A549 (cell line): ENCODE measurements around the gene MXI1. TPM values are rescaled to one million over a fixed set of nuclear protein-coding genes. Genes with fewer than 3 reads are reported as not detected.
"Not testable (repeated sequence)": the region's sequence is repeated elsewhere in the genome, so short reads cannot be mapped to it uniquely, and the experiment has no call there.

Source experiments
- ATAC-seq, 2 experiments: fragments of 200-7000 bp in 1 of 2; fragments of >200 bp in 1 of 2; cut with Nextera tagmentation in 1 of 2; cut with Tn5 transposase in 1 of 2; 3 replicates each; pipeline versions ENCODE4 v1.8.0 to v1.9.1; 2018 to 2020; ENCODE audit warnings: mild to moderate bottlenecking in 1 of 2, moderate library complexity in 1 of 2
- CTCF ChIA-PET: fragments of 300-600 bp; sonication (Branson Sonifier 250); formaldehyde crosslinking; extraction: SDS; loops from one replicate; lab custom pipeline; 2021; ENCODE audit warnings: antibody characterized with exemption, inconsistent platforms; lab: Yijun Ruan, JAX
- POLR2A ChIA-PET: fragments of 350-600 bp; formaldehyde crosslinking; extraction: SDS; loops from one replicate; lab custom pipeline; 2021; ENCODE audit warnings: antibody characterized with exemption, inconsistent platforms; lab: Yijun Ruan, JAX
- DNase-seq, 2 experiments: peaks; one replicate each; pipeline versions ENCODE4 v3.0.0 to v3.0.0-alpha.2; 2011 to 2016; ENCODE audit warnings: low read depth in 1 of 2, low spot score in 1 of 2
- FAIRE-seq: peaks from 2 replicates; lab custom pipeline; 2011; peaks lifted over from hg19 to GRCh38; lab: Jason Lieb, UNC
- H3K27ac ChIP-seq, 2 experiments: fragments of >200 bp; sonication (Bioruptor Twin); formaldehyde crosslinking; 3 replicates each; pipeline ENCODE4 v1.5.1; 2016 to 2017
- H3K4me1 ChIP-seq: fragments of >200 bp; sonication (Bioruptor Twin); formaldehyde crosslinking; 3 replicates; pipeline ENCODE4 v1.6.1; 2016
- H3K4me2 ChIP-seq: fragments of >200 bp; sonication (Bioruptor Twin); formaldehyde crosslinking; 3 replicates; pipeline ENCODE4 v1.6.1; 2016
- H3K4me3 ChIP-seq: fragments of >200 bp; sonication (Bioruptor Twin); formaldehyde crosslinking; 3 replicates; pipeline ENCODE4 v1.5.1; 2016
- H3K9me3 ChIP-seq: fragments of >200 bp; sonication (Bioruptor Twin); formaldehyde crosslinking; 3 replicates; pipeline ENCODE4 v1.6.1; 2016
- CBX2 ChIP-seq: fragments of 200-600 bp; sonication (generic); IDR thresholded peaks from 2 replicates; pipeline ENCODE4 v1.6.1; 2016; ENCODE audit warnings: low read depth, mild to moderate bottlenecking, borderline replicate concordance
- CHD4 ChIP-seq: fragments of 200-600 bp; sonication (generic); IDR thresholded peaks from 2 replicates; pipeline ENCODE4 v1.6.1; 2016; ENCODE audit warnings: antibody characterized with exemption, mild to moderate bottlenecking, borderline replicate concordance
- EHMT2 ChIP-seq: fragments of 200-600 bp; sonication (generic); IDR thresholded peaks from 2 replicates; pipeline ENCODE4 v1.6.1; 2016; ENCODE audit warnings: antibody characterized with exemption, low read depth, mild to moderate bottlenecking, moderate library complexity
- EP300 ChIP-seq, 2 experiments: fragments of >200 bp; sonication (Bioruptor Twin); formaldehyde crosslinking; IDR thresholded peaks; 2 replicates in 1 of 2; 3 replicates in 1 of 2; pipeline ENCODE4 v1.6.1; 2016 to 2017
- FOXS1 ChIP-seq: fragments of 250-450 bp; sonication (Bioruptor Pico); IDR thresholded peaks from 2 replicates; pipeline ENCODE4 v1.5.0; 2020; ENCODE audit warnings: mild to moderate bottlenecking, moderate library complexity
- HDAC2 ChIP-seq: fragments of 200-600 bp; sonication (generic); IDR thresholded peaks from 2 replicates; pipeline ENCODE4 v1.6.1; 2016
- HOXA7 ChIP-seq: fragments of 250-450 bp; sonication (Bioruptor Pico); IDR thresholded peaks from 2 replicates; pipeline ENCODE4 v1.5.0; 2020; ENCODE audit warnings: mild to moderate bottlenecking, moderate library complexity
- JUN ChIP-seq, 2 experiments: fragments of >200 bp; sonication (Bioruptor Twin); formaldehyde crosslinking; IDR thresholded peaks; 2 replicates in 1 of 2; 3 replicates in 1 of 2; pipeline ENCODE4 v1.6.1; 2016 to 2017
- KDM1A ChIP-seq: fragments of 200-600 bp; sonication (generic); IDR thresholded peaks from 2 replicates; pipeline ENCODE4 v1.6.1; 2016; ENCODE audit warnings: low read depth, mild to moderate bottlenecking
- MAZ ChIP-seq: fragments of 150-350 bp; IDR thresholded peaks from 2 replicates; pipeline ENCODE4 v1.6.1; 2014; ENCODE audit warnings: antibody characterized with exemption, low read depth, low read length, borderline replicate concordance
- NFE2L2 ChIP-seq: fragments of 150-350 bp; conservative IDR thresholded peaks from 2 replicates; pipeline ENCODE4 v1.6.1; 2014; ENCODE audit warnings: low read length
- NR3C1 ChIP-seq: fragments of >200 bp; sonication (Bioruptor Twin); formaldehyde crosslinking; IDR thresholded peaks from 3 replicates; pipeline ENCODE4 v1.6.1; 2017
- PHF8 ChIP-seq: fragments of 200-600 bp; sonication (generic); IDR thresholded peaks from 2 replicates; pipeline ENCODE4 v1.6.1; 2016; ENCODE audit warnings: low read depth, mild to moderate bottlenecking, antibody characterized with exemption, moderate library complexity, borderline replicate concordance
- RFX5 ChIP-seq: fragments of 450-650 bp; IDR thresholded peaks from 2 replicates; pipeline ENCODE4 v1.7.1; 2014; ENCODE audit warnings: antibody characterized with exemption, mild to moderate bottlenecking, moderate library complexity
- RNF2 ChIP-seq: fragments of 200-600 bp; sonication (generic); IDR thresholded peaks from 2 replicates; pipeline ENCODE4 v1.6.1; 2016; ENCODE audit warnings: low read depth, mild to moderate bottlenecking, antibody characterized with exemption, moderate library complexity, borderline replicate concordance
- SREBF2 ChIP-seq: fragments of 450-650 bp; IDR thresholded peaks from 2 replicates; pipeline ENCODE4 v1.6.1; 2014; ENCODE audit warnings: mild to moderate bottlenecking, moderate library complexity
- ZNF302 ChIP-seq: fragments of 250-450 bp; sonication (Bioruptor Pico); IDR thresholded peaks from 2 replicates; pipeline ENCODE4 v1.9.0; 2021; ENCODE audit warnings: inconsistent platforms, mild to moderate bottlenecking, moderate library complexity
- WGBS: methylation state at CpG from one replicate; pipeline ENCODE4 v1.1.6; 2017; ENCODE audit errors: missing lambda C conversion rate; 5-methylcytosine and 5-hydroxymethylcytosine counted together
- polyA plus RNA-seq, 4 experiments: library from polyadenylated mRNA; depleted of rRNA in 3 of 4; stranded (reverse); fragments of >200 nt; fragmentation: RNase III in 1 of 4; extraction: RNeasy Plus Mini Kit Qiagen cat#74134 plus additional on column Dnase treatment in 1 of 4; gene quantifications; 2 replicates in 3 of 4; 3 replicates in 1 of 4; pipeline ENCODE4 v1.2.3, GENCODE V29; 2011 to 2017
- TF ChIP-seq, protein P1 (sequence below): IDR thresholded peaks from 2 replicates; pipeline ENCODE4 v1.6.1; 2012; ENCODE audit warnings: low read depth, borderline replicate concordance
- TF ChIP-seq, protein P2 (sequence below): fragments of >200 bp; sonication (Bioruptor Twin); formaldehyde crosslinking; IDR thresholded peaks from 3 replicates; pipeline ENCODE4 v1.5.1; 2016
- TF ChIP-seq, protein P3 (sequence below): fragments of 200-600 bp; sonication (generic); IDR thresholded peaks from 2 replicates; pipeline ENCODE4 v1.6.1; 2016; ENCODE audit warnings: antibody characterized with exemption, mild to moderate bottlenecking, moderate library complexity
- TF ChIP-seq, protein P4 (sequence below): fragments of 250-450 bp; sonication (Bioruptor Pico); IDR thresholded peaks from 2 replicates; pipeline ENCODE4 v1.5.0; 2020; ENCODE audit warnings: low read depth, mild to moderate bottlenecking, moderate library complexity

The MXI1 gene
- polyA plus RNA-seq, 2 of the 4 experiments (the other 2 are of a cell fraction), result 7.1 to 15.7 TPM

DNA sequence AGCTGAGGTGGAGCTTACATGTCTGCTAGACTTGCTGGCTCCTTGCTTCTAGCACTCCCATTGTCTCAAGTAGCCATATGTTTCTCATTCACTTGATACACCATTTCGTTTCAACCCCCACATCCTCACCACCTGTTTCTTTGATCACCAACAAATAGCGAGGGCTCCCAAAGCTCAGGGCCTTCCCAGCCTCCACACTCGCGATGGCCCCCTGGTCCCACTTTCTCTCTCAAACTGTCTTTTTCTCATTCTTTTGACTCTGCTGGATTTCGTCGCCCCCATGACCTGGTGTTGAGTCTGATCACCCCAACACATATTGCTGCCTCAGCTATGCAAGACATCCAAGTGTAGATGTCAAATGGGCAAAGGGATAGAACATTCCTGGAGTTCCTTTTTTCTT lies 123.3 kb downstream of the MXI1 start:
- H3K4me3 ChIP-seq, result no peak overlapping the region
- 87% methylated on average over 6 of the region's 6 CpGs for WGBS
- ChIA-PET POLR2A (no interaction called here), CTCF (interaction anchor here (1.0 kb wide), 1 partner anchor 24 kb away, joined by 3 read pairs; no protein-coding TSS in a partner anchor)
- peak overlapping the region in 1 of 2 experiments; percentile 44; a peak in 2 of 6 replicates for H3K27ac ChIP-seq
- peaks cover 21% of the 10 kb centered on the region for H3K4me1 ChIP-seq
- ATAC-seq, result no peak
- TF ChIP-seq, protein P1, sequence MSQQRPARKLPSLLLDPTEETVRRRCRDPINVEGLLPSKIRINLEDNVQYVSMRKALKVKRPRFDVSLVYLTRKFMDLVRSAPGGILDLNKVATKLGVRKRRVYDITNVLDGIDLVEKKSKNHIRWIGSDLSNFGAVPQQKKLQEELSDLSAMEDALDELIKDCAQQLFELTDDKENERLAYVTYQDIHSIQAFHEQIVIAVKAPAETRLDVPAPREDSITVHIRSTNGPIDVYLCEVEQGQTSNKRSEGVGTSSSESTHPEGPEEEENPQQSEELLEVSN, result no peak
- TF ChIP-seq NFE2L2 (no peak), RNF2 (no peak)
- H3K4me2 ChIP-seq, result no peak overlapping the region
- H3K9me3 ChIP-seq, result peaks cover 6% of the 10 kb centered on the region; the same call in 2 of the 3 replicates
- DNase-seq, result no peak
- FAIRE-seq, result no peak

DNA sequence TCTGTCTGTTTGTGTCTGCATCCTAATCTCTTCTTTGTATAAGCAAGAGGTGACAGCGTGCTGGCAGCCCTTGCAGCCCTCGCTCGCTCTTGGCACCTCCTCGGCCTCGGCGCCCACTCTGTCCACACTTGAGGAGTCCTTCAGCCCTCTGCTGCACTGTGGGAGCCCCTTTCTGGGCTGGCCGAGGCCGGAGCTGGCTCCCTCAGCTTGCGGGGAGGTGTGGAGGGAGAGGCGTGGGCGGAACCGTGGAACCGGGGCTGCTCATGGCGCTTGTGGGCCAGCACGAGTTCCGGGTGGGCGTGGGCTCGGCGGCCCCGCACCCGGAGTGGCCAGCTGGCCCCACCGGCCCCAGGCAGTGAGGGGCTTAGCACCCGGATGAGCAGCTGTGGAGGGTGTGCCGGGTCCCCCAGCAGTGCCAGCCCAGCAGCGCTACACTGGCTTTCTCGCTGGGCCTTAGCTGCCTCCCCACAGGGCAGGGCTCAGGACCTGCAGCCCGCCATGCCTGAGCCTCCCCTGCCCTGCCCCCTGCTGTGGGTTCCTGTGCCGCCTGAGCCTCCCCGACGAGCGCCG lies 123.9 kb downstream of the MXI1 start:
- H3K9me3 ChIP-seq, H3K4me3 ChIP-seq, ATAC-seq, FAIRE-seq, DNase-seq, H3K4me2 ChIP-seq, POLR2A ChIA-PET: not testable (repeated sequence)
- peak overlapping the region in 1 of 2 experiments; percentile 44; a peak in 2 of 6 replicates for H3K27ac ChIP-seq
- 96% methylated on average over 25 of the region's 32 CpGs for WGBS
- CTCF ChIA-PET, result interaction anchor here (0.8 to 1.6 kb wide), 5 partner anchors 18 to 215 kb away, joined by 3 to 4 read pairs (median 3); no protein-coding TSS in a partner anchor
- peaks cover 28% of the 10 kb centered on the region for H3K4me1 ChIP-seq

DNA sequence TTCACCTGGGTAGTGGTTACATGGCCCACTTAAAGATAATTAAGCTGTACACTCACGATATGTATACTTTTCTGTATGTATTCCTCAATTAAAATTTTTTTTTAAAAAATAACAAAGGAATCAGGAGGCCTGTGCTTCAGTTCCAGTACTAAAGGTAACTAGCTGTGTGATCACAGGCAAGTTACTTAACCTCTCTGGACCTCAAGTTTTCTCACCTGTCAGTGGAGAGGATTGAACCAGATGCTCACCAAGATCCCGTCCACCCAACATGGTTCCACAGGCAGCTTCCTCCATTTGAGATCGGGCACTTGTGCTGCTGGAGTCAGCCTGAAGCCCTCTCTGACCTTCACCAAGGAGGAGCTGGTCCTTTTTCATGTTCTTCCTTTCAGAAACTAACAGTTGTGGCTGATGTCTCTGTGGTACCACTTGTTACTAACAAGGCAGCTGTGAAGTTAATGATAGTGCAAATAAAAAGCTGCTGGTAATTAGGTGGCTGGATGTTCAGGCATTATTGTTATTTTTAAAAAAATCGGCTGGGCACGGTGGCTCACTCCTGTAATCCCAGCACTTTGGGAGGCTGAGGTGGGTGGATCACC lies 126.8 kb downstream of the MXI1 start:
- peak overlapping the region in 1 of 2 experiments; percentile 67; a peak in 3 of 6 replicates for H3K27ac ChIP-seq
- H3K4me3 ChIP-seq, result no peak overlapping the region
- no peak for TF ChIP-seq MAZ
- TF ChIP-seq SREBF2, result no peak
- no peak for TF ChIP-seq HOXA7 (CRISPR knock-in tag)
- no peak for TF ChIP-seq JUN (IDR thresholded peaks at IDR 0.05)
- no peak for TF ChIP-seq CHD4
- no peak for TF ChIP-seq CBX2
- no peak for TF ChIP-seq FOXS1 (CRISPR knock-in tag)
- TF ChIP-seq, protein P2, sequence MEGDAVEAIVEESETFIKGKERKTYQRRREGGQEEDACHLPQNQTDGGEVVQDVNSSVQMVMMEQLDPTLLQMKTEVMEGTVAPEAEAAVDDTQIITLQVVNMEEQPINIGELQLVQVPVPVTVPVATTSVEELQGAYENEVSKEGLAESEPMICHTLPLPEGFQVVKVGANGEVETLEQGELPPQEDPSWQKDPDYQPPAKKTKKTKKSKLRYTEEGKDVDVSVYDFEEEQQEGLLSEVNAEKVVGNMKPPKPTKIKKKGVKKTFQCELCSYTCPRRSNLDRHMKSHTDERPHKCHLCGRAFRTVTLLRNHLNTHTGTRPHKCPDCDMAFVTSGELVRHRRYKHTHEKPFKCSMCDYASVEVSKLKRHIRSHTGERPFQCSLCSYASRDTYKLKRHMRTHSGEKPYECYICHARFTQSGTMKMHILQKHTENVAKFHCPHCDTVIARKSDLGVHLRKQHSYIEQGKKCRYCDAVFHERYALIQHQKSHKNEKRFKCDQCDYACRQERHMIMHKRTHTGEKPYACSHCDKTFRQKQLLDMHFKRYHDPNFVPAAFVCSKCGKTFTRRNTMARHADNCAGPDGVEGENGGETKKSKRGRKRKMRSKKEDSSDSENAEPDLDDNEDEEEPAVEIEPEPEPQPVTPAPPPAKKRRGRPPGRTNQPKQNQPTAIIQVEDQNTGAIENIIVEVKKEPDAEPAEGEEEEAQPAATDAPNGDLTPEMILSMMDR, result no peak
- TF ChIP-seq, protein P3, sequence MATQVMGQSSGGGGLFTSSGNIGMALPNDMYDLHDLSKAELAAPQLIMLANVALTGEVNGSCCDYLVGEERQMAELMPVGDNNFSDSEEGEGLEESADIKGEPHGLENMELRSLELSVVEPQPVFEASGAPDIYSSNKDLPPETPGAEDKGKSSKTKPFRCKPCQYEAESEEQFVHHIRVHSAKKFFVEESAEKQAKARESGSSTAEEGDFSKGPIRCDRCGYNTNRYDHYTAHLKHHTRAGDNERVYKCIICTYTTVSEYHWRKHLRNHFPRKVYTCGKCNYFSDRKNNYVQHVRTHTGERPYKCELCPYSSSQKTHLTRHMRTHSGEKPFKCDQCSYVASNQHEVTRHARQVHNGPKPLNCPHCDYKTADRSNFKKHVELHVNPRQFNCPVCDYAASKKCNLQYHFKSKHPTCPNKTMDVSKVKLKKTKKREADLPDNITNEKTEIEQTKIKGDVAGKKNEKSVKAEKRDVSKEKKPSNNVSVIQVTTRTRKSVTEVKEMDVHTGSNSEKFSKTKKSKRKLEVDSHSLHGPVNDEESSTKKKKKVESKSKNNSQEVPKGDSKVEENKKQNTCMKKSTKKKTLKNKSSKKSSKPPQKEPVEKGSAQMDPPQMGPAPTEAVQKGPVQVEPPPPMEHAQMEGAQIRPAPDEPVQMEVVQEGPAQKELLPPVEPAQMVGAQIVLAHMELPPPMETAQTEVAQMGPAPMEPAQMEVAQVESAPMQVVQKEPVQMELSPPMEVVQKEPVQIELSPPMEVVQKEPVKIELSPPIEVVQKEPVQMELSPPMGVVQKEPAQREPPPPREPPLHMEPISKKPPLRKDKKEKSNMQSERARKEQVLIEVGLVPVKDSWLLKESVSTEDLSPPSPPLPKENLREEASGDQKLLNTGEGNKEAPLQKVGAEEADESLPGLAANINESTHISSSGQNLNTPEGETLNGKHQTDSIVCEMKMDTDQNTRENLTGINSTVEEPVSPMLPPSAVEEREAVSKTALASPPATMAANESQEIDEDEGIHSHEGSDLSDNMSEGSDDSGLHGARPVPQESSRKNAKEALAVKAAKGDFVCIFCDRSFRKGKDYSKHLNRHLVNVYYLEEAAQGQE, result no peak
- TF ChIP-seq, protein P4, sequence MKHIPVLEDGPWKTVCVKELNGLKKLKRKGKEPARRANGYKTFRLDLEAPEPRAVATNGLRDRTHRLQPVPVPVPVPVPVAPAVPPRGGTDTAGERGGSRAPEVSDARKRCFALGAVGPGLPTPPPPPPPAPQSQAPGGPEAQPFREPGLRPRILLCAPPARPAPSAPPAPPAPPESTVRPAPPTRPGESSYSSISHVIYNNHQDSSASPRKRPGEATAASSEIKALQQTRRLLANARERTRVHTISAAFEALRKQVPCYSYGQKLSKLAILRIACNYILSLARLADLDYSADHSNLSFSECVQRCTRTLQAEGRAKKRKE (CRISPR knock-in tag), result no peak
- TF ChIP-seq EHMT2, result no peak
- no peak for TF ChIP-seq KDM1A
- TF ChIP-seq EP300 (IDR thresholded peaks at IDR 0.05), result no peak
- no peak for TF ChIP-seq NR3C1
- TF ChIP-seq RFX5, result no peak
- TF ChIP-seq PHF8, result no peak
- TF ChIP-seq, protein P1, result no peak
- no peak for TF ChIP-seq ZNF302 (CRISPR knock-in tag)
- TF ChIP-seq HDAC2, result no peak
- ATAC-seq, result no peak
- ChIA-PET CTCF (interaction anchor here (1.1 to 4.3 kb wide), 9 partner anchors 11 to 276 kb away, joined by 3 to 18 read pairs (median 5); no protein-coding TSS in a partner anchor), POLR2A (no interaction called here)
- no peak overlapping the region for H3K4me2 ChIP-seq
- no peak for FAIRE-seq
- H3K9me3 ChIP-seq, result no peaks in the 10 kb centered on the region
- WGBS, result 87% methylated on average over 5 of the region's 5 CpGs
- H3K4me1 ChIP-seq, result peaks cover 34% of the 10 kb centered on the region
- no peak for DNase-seq
